Astrocyte (in vitro differentiated cells and primary cell): Measurements from ENCODE around the gene TDRKH.

Source experiments
- EZH2 ChIP-seq: IDR thresholded peaks from 2 replicates; pipeline ENCODE4 v1.6.1; 2012; ENCODE audit warnings: mild to moderate bottlenecking, low read length, inconsistent platforms; ENCODE audit not compliant: insufficient read depth
- TF ChIP-seq, protein P1 (sequence below): IDR thresholded peaks from 2 replicates; pipeline ENCODE4 v1.5.1; 2011; ENCODE audit warnings: low read depth, mild to moderate bottlenecking, inconsistent platforms, low read length, moderate library complexity; ENCODE audit not compliant: insufficient read depth

DNA sequence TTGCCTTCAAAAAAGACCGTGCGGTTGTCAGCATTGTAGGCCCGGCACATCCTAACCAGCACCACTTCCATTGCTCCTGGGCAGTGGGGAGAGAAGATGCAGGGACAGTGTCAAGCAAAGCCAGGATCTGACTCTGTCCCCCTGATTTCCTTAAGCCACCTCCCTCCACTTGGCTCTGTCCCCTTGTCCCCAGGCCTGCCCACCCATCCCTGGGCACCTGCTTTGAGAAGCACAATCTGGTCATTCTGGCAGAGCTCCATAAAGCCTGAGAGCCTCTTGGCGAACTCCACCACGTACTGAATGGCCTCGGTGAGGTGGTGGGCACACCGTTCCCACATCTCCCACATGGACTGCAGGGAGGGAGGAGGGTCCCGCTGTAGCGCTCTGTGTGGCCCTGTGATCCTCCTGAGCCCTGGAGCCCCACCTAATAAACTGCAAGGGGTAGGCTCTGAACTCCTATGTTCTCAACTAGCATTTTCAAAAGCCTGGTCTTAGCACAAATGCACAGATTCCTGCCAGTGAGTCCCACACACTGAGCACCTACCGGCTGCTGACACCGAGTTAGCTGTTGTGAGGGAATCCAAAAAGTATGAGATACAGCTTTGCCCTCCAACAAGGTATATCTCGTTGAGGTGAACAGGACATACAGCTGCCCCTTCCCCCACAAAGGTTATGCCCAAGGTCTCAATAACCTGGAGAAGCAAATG is 23.1 kb upstream of the TDRKH start:
- TF ChIP-seq, protein P1, sequence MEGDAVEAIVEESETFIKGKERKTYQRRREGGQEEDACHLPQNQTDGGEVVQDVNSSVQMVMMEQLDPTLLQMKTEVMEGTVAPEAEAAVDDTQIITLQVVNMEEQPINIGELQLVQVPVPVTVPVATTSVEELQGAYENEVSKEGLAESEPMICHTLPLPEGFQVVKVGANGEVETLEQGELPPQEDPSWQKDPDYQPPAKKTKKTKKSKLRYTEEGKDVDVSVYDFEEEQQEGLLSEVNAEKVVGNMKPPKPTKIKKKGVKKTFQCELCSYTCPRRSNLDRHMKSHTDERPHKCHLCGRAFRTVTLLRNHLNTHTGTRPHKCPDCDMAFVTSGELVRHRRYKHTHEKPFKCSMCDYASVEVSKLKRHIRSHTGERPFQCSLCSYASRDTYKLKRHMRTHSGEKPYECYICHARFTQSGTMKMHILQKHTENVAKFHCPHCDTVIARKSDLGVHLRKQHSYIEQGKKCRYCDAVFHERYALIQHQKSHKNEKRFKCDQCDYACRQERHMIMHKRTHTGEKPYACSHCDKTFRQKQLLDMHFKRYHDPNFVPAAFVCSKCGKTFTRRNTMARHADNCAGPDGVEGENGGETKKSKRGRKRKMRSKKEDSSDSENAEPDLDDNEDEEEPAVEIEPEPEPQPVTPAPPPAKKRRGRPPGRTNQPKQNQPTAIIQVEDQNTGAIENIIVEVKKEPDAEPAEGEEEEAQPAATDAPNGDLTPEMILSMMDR, result no peak
- TF ChIP-seq EZH2, result no peak
